OCI-LY1 (cell line): ENCODE data around the gene SMAP1.

Source experiments
- H2AFZ ChIP-seq: fragments of 200-600 bp; sonication (generic), shearing (Covaris generic); 2 replicates; pipeline ENCODE4 v1.6.0; 2014; ENCODE audit warnings: antibody characterized with exemption, mild to moderate bottlenecking, low read length
- H3F3A ChIP-seq: fragments of 200-600 bp; sonication (generic), shearing (Covaris generic); 2 replicates; pipeline ENCODE4 v1.6.0; 2014; ENCODE audit warnings: mild to moderate bottlenecking, antibody characterized with exemption, low read length, moderate library complexity; ENCODE audit not compliant: insufficient read depth
- H3K27ac ChIP-seq: fragments of 200-600 bp; sonication (generic); 2 replicates; pipeline ENCODE4 v1.5.1; 2014; ENCODE audit warnings: low read length, mixed run types, mild to moderate bottlenecking, low read depth; ENCODE audit not compliant: poor library complexity, severe bottlenecking
- H3K27me3 ChIP-seq: fragments of 200-600 bp; sonication (generic); 2 replicates; pipeline ENCODE4 v1.6.0; 2014; ENCODE audit warnings: antibody characterized with exemption, mild to moderate bottlenecking, low read length, moderate library complexity; ENCODE audit not compliant: insufficient read depth
- H3K36me3 ChIP-seq: fragments of 200-600 bp; sonication (generic); 2 replicates; pipeline ENCODE4 v1.6.1; 2014; ENCODE audit warnings: mild to moderate bottlenecking, antibody characterized with exemption, low read length, moderate library complexity, mixed read lengths; ENCODE audit not compliant: insufficient read depth
- H3K4me1 ChIP-seq: fragments of 200-600 bp; sonication (generic); 2 replicates; pipeline ENCODE4 v1.5.1; 2014; ENCODE audit warnings: mild to moderate bottlenecking, low read length, moderate library complexity; ENCODE audit not compliant: insufficient read depth, severe bottlenecking
- H3K4me2 ChIP-seq: fragments of 200-600 bp; sonication (generic), shearing (Covaris generic); 2 replicates; pipeline ENCODE4 v1.6.1; 2014; ENCODE audit warnings: low read length
- H3K4me3 ChIP-seq: fragments of 200-600 bp; sonication (generic); 2 replicates; pipeline ENCODE4 v1.5.1; 2014; ENCODE audit warnings: low read length, low read depth, mild to moderate bottlenecking, mixed read lengths; ENCODE audit not compliant: poor library complexity, severe bottlenecking
- H3K79me2 ChIP-seq: fragments of 200-600 bp; shearing (Covaris generic); 2 replicates; pipeline ENCODE4 v1.6.1; 2016; ENCODE audit warnings: mixed run types, low read length, mixed read lengths; ENCODE audit not compliant: insufficient read depth
- H3K9ac ChIP-seq: fragments of 200-600 bp; sonication (generic), shearing (Covaris generic); 2 replicates; pipeline ENCODE4 v1.6.1; 2014; ENCODE audit warnings: mild to moderate bottlenecking, low read length, mixed read lengths
- H3K9me2 ChIP-seq: fragments of 200-600 bp; sonication (generic), shearing (Covaris generic); 2 replicates; pipeline ENCODE4 v1.6.1; 2014; ENCODE audit warnings: low read depth, mild to moderate bottlenecking, low read length, mixed read lengths
- H3K9me3 ChIP-seq: fragments of 200-600 bp; shearing (Covaris generic); 2 replicates; pipeline ENCODE4 v1.6.1; 2014; ENCODE audit warnings: low read length, mixed read lengths
- H4K20me1 ChIP-seq: fragments of 200-600 bp; sonication (generic), shearing (Covaris generic); 2 replicates; pipeline ENCODE4 v1.6.0; 2016; ENCODE audit warnings: mild to moderate bottlenecking, low read length; ENCODE audit not compliant: insufficient read depth
- EZH2 ChIP-seq: fragments of 200-600 bp; sonication (generic), shearing (Covaris generic); IDR thresholded peaks from 2 replicates; pipeline ENCODE4 v1.8.0; 2017; ENCODE audit warnings: borderline replicate concordance, mixed run types, mild to moderate bottlenecking, antibody characterized with exemption, low read length, moderate library complexity, mixed read lengths
- TF ChIP-seq, protein P1 (sequence below): fragments of 200-600 bp; sonication (generic), shearing (Covaris generic); IDR thresholded peaks from 2 replicates; pipeline ENCODE4 v1.5.1; 2017; ENCODE audit warnings: mild to moderate bottlenecking, antibody characterized with exemption, low read length, moderate library complexity, mixed read lengths

The SMAP1 gene

DNA sequence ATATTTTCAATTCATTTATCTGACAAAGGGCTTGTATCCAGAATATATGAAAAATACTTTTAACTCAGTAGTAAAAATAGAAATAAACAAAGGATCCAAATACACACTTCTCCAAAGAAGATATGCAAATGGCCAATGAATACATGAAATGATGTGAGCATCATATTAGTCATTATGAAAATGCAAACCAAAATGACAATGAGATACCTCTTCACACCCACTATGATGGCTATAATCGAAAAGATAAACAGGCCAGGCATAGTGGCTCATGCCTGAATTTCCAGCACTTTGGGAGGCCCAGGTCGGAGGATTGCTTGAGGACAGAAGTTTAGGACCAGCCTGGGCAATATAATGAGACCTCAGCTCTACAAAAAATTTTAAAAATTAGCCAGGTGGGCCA is 33.8 kb upstream of the SMAP1 start:
- no peak overlapping the region for H3K27ac ChIP-seq
- no peak overlapping the region for H2AFZ ChIP-seq
- H3K4me1 ChIP-seq, result no peaks in the 10 kb centered on the region
- no peaks in the 10 kb centered on the region for H3K79me2 ChIP-seq
- no peaks in the 10 kb centered on the region for H3K9me2 ChIP-seq
- TF ChIP-seq EZH2, result no peak
- TF ChIP-seq, protein P1, sequence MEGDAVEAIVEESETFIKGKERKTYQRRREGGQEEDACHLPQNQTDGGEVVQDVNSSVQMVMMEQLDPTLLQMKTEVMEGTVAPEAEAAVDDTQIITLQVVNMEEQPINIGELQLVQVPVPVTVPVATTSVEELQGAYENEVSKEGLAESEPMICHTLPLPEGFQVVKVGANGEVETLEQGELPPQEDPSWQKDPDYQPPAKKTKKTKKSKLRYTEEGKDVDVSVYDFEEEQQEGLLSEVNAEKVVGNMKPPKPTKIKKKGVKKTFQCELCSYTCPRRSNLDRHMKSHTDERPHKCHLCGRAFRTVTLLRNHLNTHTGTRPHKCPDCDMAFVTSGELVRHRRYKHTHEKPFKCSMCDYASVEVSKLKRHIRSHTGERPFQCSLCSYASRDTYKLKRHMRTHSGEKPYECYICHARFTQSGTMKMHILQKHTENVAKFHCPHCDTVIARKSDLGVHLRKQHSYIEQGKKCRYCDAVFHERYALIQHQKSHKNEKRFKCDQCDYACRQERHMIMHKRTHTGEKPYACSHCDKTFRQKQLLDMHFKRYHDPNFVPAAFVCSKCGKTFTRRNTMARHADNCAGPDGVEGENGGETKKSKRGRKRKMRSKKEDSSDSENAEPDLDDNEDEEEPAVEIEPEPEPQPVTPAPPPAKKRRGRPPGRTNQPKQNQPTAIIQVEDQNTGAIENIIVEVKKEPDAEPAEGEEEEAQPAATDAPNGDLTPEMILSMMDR, result no peak
- H3K36me3 ChIP-seq, result no peaks in the 10 kb centered on the region
- no peak overlapping the region for H3K4me3 ChIP-seq
- no peak overlapping the region for H3K9ac ChIP-seq
- no peak overlapping the region for H3K4me2 ChIP-seq
- H3F3A ChIP-seq, result no peaks in the 10 kb centered on the region
- H4K20me1 ChIP-seq, result no peaks in the 10 kb centered on the region
- no peaks in the 10 kb centered on the region for H3K27me3 ChIP-seq
- no peaks in the 10 kb centered on the region for H3K9me3 ChIP-seq

DNA sequence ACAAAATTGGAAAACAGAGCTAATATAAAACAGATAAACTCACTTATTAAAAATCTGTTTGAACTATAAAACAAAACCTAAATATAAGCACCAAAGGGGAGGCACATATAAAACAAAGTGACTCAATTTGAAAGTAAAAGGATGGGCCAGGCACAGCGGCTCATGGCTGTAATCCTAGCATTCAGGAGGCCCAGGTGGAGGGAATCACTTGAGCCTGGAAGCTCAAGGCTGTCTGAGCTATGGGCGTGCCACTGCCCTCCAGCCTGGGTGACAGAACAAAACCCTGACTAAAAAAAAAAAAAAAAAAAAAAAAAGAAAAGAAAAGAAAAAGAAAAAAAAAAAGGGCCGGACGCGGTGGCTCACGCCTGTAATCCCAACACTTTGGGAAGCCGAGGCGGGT is 31.1 kb upstream of the SMAP1 start:
- TF ChIP-seq, protein P1, result no peak
- TF ChIP-seq EZH2, result no peak
- no peak overlapping the region for H3K9ac ChIP-seq
- no peak overlapping the region for H3K4me3 ChIP-seq
- H4K20me1 ChIP-seq, result no peaks in the 10 kb centered on the region
- H2AFZ ChIP-seq, result no peak overlapping the region
- H3K4me2 ChIP-seq, result no peak overlapping the region
- no peaks in the 10 kb centered on the region for H3F3A ChIP-seq
- H3K27ac ChIP-seq, result no peak overlapping the region
- no peaks in the 10 kb centered on the region for H3K36me3 ChIP-seq
- H3K9me2 ChIP-seq, result no peaks in the 10 kb centered on the region
- no peaks in the 10 kb centered on the region for H3K27me3 ChIP-seq
- H3K9me3 ChIP-seq, result no peaks in the 10 kb centered on the region
- H3K79me2 ChIP-seq, result no peaks in the 10 kb centered on the region
- H3K4me1 ChIP-seq, result no peaks in the 10 kb centered on the region

GRCh38 chr6:70638468-70638867 is 29.2 kb upstream of the SMAP1 start:
- H2AFZ ChIP-seq, result no peak overlapping the region
- TF ChIP-seq EZH2, result no peak
- TF ChIP-seq, protein P1, result no peak
- no peaks in the 10 kb centered on the region for H3K79me2 ChIP-seq
- no peaks in the 10 kb centered on the region for H3K4me1 ChIP-seq
- no peaks in the 10 kb centered on the region for H4K20me1 ChIP-seq
- H3F3A ChIP-seq, result no peaks in the 10 kb centered on the region
- no peak overlapping the region for H3K4me2 ChIP-seq
- no peak overlapping the region for H3K27ac ChIP-seq
- H3K36me3 ChIP-seq, result no peaks in the 10 kb centered on the region
- H3K27me3 ChIP-seq, result no peaks in the 10 kb centered on the region
- H3K4me3 ChIP-seq, result no peak overlapping the region
- no peak overlapping the region for H3K9ac ChIP-seq
- no peaks in the 10 kb centered on the region for H3K9me3 ChIP-seq
- H3K9me2 ChIP-seq, result no peaks in the 10 kb centered on the region
